Measurements from ENCODE around the gene GPR12. TPM values are rescaled to one million over a fixed set of nuclear protein-coding genes. Genes with fewer than 3 reads are reported as not detected.

GPR12 gene
- total RNA-seq: not detected in 2 replicates

GRCh38 chr13:26759907-26760831, at the start of gene GPR12:
GPR12 (minus strand) TSS chr13:26760786; CDS start chr13:26759827, 959 bp downstream.

Other genes starting within 250 kb of the GPR12 start
- 4.4 and 10.5 TPM in 2 replicates for gene WASF3, start 203.1 kb downstream of the GPR12 start, total RNA-seq